Fibroblast of skin of scalp (primary cell): ENCODE data around the gene ZNF362.

Experiments
- DNase-seq: peaks from one replicate; pipeline ENCODE4 v3.0.0-alpha.2; 2013

Gene ZNF362

GRCh38 chr1:33348676-33349080, 92.4 kb downstream of the ZNF362 start:
- no peak for DNase-seq

GRCh38 chr1:33349081-33349759, 92.9 kb downstream of the ZNF362 start:
- no peak for DNase-seq

GRCh38 chr1:33349778-33350610, 93.7 kb downstream of the ZNF362 start:
- peak; percentile 87 for DNase-seq
